LHCN-M2 (cell line): ENCODE data around the gene JOSD1. TPM values are rescaled to one million over a fixed set of nuclear protein-coding genes. Genes with fewer than 3 reads are reported as not detected.

Experiments
- DNase-seq: peaks from one replicate; pipeline ENCODE4 v3.0.0-alpha.2; 2012; ENCODE audit warnings: low read depth
- total RNA-seq: library from RNA; depleted of rRNA; stranded (reverse); fragments of >200 nt; gene quantifications from 2 replicates; pipeline ENCODE4 v1.2.3, GENCODE V29; 2014

Gene JOSD1
- total RNA-seq, 1 experiment from 2014 or later = 65.0 TPM

DNA sequence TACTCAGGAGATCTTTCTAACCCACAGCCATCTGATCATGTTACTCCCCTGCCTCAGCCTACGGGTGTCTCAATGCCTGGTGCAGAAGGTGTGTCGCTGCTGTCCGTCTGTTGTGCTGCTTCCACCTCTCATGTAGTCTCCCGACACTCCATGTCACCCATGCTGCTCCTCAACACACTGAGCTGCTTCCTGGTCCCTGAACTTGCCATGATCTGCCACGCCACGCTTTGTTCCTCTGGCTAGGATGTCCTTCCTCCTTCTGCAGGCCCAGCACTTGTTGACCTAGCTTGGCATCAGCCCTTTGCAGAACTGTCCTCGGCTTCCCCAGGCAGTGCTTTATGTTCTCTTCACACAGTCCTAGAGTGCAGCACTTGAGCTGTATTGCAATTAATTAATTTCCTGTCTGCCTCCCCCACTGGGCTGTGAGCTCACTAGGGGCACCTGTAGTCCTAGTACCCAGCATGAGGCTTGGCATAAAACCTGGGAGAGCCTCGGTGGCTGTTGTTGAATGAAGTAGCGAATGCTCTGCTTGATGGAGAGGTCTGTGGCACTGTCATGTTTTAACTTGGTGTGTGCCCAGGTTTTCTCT lies 14.5 kb upstream of the JOSD1 start:
- DNase-seq = no peak

DNA sequence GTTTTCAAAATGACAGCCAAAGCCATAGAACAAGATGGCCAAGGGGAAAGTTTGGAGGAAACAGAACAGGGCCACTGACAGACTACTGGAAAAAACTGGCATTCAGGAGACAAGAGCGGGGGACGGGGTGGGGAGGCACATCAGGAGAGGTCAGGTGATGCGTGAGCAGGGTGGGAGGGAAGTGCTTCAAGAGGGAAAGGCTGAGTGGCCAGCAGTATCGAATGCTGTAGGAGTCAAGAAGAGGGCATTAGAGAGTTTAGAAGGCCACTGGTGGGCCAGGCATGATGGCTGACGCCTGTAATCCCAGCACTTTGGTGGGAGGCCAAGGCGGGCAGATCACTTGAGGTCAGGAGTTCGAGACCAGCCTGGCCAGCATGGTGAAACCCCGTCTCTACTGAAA lies 13.2 kb upstream of the JOSD1 start:
- DNase-seq = no peak

GRCh38 chr22:38712486-38713207 lies 11.9 kb upstream of the JOSD1 start:
- DNase-seq = no peak

DNA sequence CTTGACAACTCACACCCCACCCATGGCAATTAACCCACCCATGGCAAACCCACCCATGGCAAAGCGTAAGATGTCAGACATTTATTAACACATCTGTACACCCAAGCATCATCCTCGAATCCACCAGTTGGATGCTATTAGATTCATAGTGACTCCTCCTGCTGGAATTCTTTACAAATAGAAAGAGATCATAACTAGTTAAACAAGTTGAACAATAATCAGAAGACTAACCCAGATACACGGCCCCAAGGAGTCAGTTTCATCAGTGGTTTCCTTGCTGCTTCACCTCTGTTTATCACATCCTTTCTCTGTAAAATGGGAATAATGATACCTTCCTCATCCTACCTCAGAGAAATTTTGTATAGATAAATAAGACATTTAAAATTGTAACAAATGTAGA lies 10.1 kb upstream of the JOSD1 start:
- DNase-seq = no peak

DNA sequence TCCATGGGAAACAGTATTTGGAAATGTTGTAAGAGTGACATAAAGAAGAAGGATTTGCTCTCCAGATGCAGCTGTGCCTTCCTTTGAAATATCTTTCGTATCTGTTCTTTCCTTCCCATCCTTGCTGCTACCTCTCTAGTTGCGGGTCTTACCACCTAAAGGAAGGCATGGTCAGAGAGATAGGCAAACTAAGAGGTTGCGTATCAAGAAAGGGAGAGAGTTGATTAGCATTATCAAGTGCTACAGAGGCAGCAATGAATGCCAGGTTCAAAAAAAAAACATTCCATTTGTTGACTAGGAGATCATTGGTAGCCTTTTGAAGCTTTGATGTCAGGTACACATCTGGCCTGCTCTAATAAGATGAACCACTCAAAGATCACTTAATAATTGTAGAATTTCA lies 9.6 kb upstream of the JOSD1 start:
- no peak for DNase-seq

GRCh38 chr22:38709306-38709705 lies 8.6 kb upstream of the JOSD1 start:
- DNase-seq = no peak

DNA sequence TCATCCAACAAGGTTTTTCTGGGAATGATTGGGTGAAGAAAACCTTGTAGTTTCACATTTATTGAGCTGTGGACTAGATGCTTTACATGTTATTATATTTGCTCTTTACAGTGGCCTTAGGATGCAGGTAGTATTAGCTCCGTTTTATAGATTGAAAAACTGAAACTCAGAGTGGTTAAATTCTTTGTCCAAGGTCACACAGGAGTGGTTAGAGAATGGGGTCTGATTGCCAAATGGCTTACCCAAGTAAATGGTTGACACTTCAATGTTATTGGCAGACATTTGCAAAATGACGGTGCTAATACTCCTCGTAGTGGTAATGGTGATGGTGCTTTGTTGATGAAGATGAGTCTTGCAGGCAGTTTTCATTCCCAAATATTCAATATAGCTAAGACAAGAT lies 7.2 kb upstream of the JOSD1 start:
- no peak for DNase-seq

DNA sequence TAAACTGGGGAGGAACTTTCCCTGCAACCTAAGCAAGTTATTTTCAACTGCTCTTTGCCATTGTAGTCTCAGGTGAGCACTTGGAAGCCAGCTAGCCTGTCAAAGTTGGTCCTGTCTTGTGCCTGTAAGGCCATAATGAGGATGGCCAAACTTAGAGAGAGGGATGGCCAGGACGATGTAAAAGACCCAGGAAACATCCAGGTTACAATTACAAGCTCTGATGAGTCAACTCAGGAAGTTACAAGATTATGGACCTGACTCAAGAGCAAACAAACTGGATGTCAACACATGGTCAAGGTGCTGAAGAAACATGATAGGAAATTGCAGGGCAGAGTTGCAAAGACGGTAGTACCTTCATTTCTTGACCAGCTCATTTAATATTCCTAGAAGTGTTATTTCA lies 6.6 kb upstream of the JOSD1 start:
- peak; percentile 39 for DNase-seq

DNA sequence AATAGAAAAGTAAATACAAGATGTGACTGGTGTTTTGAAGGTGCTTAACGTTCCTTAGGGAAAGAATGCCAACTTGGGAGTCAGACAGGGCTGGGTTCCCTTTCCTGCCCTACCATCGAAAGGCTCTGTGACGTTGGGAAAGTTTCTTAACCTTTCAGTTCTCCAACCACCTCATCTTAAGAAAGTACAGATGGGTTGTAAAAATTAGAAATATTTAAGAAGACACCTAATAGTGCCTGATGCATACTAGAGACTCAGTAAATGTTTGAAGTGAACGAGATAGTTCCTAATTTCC lies 6.1 kb upstream of the JOSD1 start:
- no peak for DNase-seq

DNA sequence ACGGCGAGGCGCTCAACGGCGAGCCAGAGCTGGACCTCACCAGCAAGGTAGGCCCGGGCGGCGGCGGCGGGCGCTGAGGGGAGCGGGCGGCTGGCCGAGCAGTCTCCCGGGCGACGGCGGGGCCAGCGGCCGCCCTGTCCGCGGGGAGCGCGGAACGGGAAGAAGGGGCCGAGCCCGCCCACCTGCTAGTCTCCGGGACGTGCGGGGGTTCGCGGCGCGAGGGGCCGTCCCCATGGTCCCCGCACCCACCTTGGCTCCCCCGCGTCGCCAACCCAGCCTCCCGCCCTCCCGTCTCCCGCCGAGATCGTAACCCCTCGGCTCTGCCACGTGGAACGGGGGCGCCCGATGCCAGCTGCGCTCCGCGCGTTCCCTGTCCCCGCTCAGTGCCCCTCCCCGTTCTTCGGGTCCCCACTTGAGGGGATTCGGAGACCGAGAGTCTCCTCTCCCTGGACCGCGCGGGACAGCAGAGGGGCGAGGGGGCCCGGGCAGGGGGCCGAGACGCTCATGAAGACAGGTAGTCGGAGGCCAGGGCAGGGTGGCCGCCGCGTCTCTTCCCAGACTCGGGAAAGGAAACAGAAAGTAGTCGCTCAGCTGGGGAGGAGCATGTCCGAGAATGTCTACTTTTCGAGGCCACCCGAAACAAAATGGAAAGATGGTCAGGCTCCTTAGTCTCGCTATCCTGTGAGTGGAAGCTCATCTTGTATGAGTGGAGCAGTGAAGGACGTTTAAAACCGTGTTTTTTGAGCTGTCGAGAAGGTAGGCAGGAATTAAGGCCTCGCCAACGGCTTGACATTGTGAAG lies 5.6 kb upstream of the JOSD1 start:
- peak; percentile 17 for DNase-seq

GRCh38 chr22:38705235-38706100 lies 4.7 kb upstream of the JOSD1 start, which contains the start of gene GTPBP1:
Gene GTPBP1 (plus strand): TSS chr22:38705944. CDS start chr22:38705956, 12 bp downstream.
- peak; percentile 100 for DNase-seq

DNA sequence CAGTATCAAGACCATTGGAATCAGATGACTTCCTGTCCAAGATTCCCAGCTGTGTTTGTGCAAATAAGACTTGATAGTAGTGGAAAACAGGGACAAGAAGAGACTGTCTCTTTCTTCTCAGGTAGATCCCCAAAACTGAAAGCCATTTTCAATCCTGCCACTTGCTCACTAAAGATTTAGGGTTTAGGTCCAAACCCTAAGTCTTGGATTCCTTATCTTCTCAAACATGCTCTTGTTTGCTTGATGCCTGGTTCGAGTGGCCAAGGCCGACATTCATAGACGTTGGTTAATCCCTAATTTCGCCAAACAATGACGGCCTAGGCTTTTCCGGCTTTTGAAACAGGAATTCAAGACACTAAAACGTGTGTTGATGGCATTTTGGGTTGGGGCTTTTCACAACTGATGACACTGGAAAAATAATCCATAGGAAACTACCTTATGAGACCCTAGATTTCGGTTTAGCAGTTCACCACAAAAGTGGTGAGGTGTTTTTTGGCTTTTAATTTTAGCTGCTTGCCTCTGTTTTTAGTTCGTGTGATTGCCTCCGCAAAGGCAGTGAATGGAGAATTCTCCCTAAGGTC lies 4.0 kb upstream of the JOSD1 start:
- no peak for DNase-seq

- DNase-seq = no peak
Observed at GRCh38 chr22:38700270-38700788, 414 bp downstream of the JOSD1 start.

DNA sequence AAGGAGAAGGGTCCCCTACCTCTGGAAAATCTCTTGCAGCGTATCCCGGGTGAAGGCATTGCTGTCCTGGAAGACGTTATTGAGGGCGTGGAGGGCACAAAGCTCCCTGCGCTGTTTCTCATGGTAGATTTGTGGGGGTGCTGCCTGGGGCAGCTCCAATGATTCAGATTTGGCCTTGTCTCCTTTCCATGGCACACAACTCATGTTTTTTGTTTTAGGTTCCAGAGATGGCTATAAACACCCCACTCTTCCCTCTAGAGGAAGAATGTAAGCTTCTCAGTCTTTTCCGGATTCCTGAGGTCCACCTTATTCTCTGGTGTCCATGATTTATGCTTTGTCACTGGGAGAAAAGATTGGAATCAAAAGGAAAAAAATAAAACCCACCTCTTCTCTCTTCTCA lies 959 bp downstream of the JOSD1 start:
- peak; percentile 57 for DNase-seq

- no peak for DNase-seq
Observed at GRCh38 chr22:38699143-38699542, 1.6 kb downstream of the JOSD1 start.

GRCh38 chr22:38698407-38699094 lies 2.2 kb downstream of the JOSD1 start:
- DNase-seq = no peak

GRCh38 chr22:38697425-38698089 lies 3.2 kb downstream of the JOSD1 start:
- DNase-seq = peak; percentile 14

DNA sequence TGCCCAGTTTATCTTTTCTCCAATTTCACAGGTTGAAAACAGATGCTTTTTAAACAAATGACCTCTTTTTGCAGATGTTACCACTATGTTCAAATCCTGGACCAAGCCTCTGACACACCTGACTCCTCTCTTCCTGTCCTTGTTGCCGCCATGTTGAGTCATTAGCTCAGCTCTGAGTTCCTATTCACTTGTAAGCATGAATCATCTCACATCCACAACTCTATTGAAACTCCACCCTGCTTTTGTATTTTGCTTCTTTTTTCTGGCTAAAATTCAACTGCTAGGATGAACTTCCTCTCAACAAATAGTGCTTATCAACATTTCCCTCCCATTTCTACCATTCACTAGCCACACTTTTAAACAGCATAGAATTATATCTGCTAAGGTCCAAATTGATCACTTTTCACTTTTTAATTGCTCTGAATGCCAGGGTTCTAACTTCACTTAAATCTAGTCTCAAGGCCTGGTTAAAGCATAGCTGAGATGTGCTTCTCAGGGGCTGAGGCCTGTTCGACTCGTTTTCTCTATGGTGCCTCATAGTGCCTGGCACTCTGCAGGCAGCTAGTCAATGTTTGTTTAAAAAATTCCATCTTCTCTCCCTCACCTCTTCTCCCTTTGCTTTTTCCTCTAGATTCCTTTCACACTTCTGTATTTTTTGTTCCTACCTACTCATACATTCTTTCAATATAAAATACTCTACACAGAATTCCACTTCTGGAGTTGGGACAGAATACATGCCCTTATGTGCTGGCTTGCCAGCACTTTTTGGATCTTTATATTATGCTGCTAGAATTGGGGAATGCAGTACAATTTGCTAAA lies 3.9 kb downstream of the JOSD1 start:
- DNase-seq = peak; percentile 80

- no peak for DNase-seq
Observed at GRCh38 chr22:38694940-38695339, 5.8 kb downstream of the JOSD1 start.
